ENCODE data around the gene LDLRAD4.
A peak's percentile ranks its signal among the peaks of the same experiment; 100 is the strongest.

The LDLRAD4 gene

GRCh38 chr18:13543811-13544732, 325.5 kb downstream of the LDLRAD4 start:
- Mint-ChIP-seq H3K36me3 (no peaks in the 10 kb centered on the region), H3K9me3 (no peaks in the 10 kb centered on the region), H3K4me1 (peaks cover 27% of the 10 kb centered on the region), H3K27ac (no peak overlapping the region), H3K4me3 (no peak overlapping the region)
- ATAC-seq, result no peak
- DNase-seq (ENCODE audit: low spot score in 2 of 2), result no peak

- Mint-ChIP-seq H3K4me1 (peaks cover 28% of the 10 kb centered on the region), H3K27ac (no peak overlapping the region), H3K4me3 (no peak overlapping the region), H3K36me3 (no peaks in the 10 kb centered on the region), H3K9me3 (no peaks in the 10 kb centered on the region)
- no peak for ATAC-seq
- no peak for DNase-seq (ENCODE audit: low spot score in 2 of 2)
Measured at GRCh38 chr18:13544953-13545352, 326.4 kb downstream of the LDLRAD4 start.

- no peaks in the 10 kb centered on the region for H3K36me3 Mint-ChIP-seq
- ATAC-seq, result no peak
- no peak for DNase-seq (ENCODE audit: low spot score in 2 of 2)
- peaks cover 22% of the 10 kb centered on the region for H3K4me1 Mint-ChIP-seq
- H3K4me3 Mint-ChIP-seq, result no peak overlapping the region
- no peaks in the 10 kb centered on the region for H3K9me3 Mint-ChIP-seq
- no peak overlapping the region for H3K27ac Mint-ChIP-seq
Measured at GRCh38 chr18:13545514-13545913, 327.0 kb downstream of the LDLRAD4 start.

- ATAC-seq, result no peak
- no peak overlapping the region for H3K4me3 Mint-ChIP-seq
Measured at GRCh38 chr18:13545955-13546354, 327.4 kb downstream of the LDLRAD4 start.

GRCh38 chr18:13546638-13547037, 328.1 kb downstream of the LDLRAD4 start:
- DNase-seq (ENCODE audit: low spot score in 2 of 2), result no peak
- no peak overlapping the region for H3K27ac Mint-ChIP-seq
- no peaks in the 10 kb centered on the region for H3K9me3 Mint-ChIP-seq
- no peaks in the 10 kb centered on the region for H3K36me3 Mint-ChIP-seq
- peaks cover 24% of the 10 kb centered on the region for H3K4me1 Mint-ChIP-seq
- no peak for ATAC-seq
- no peak overlapping the region for H3K4me3 Mint-ChIP-seq

More at GRCh38 chr18:13545955-13546354, 327.4 kb downstream of the LDLRAD4 start:
- Mint-ChIP-seq H3K36me3 (no peaks in the 10 kb centered on the region), H3K4me1 (peaks cover 18% of the 10 kb centered on the region), H3K9me3 (no peaks in the 10 kb centered on the region), H3K27ac (no peak overlapping the region)
- DNase-seq (ENCODE audit: low spot score in 2 of 2), result no peak

- Mint-ChIP-seq H3K9me3 (no peaks in the 10 kb centered on the region), H3K4me1 (peaks cover 24% of the 10 kb centered on the region), H3K4me3 (no peak overlapping the region), H3K36me3 (no peaks in the 10 kb centered on the region), H3K27ac (no peak overlapping the region)
- no peak for ATAC-seq
- DNase-seq (ENCODE audit: low spot score in 2 of 2), result no peak
Measured at GRCh38 chr18:13547347-13547746, 328.8 kb downstream of the LDLRAD4 start.

- Mint-ChIP-seq H3K9me3 (no peaks in the 10 kb centered on the region), H3K27ac (no peak overlapping the region), H3K4me1 (peaks cover 24% of the 10 kb centered on the region), H3K4me3 (no peak overlapping the region), H3K36me3 (no peaks in the 10 kb centered on the region)
- DNase-seq (ENCODE audit: low spot score in 2 of 2) (no peak), ATAC-seq (peak; percentile 43)
Measured at GRCh38 chr18:13548106-13548819, 329.7 kb downstream of the LDLRAD4 start.

- Mint-ChIP-seq H3K4me1 (peaks cover 24% of the 10 kb centered on the region), H3K36me3 (no peaks in the 10 kb centered on the region), H3K27ac (no peak overlapping the region), H3K4me3 (no peak overlapping the region), H3K9me3 (no peaks in the 10 kb centered on the region)
- DNase-seq (ENCODE audit: low spot score in 2 of 2) (no peak), ATAC-seq (no peak)
Measured at GRCh38 chr18:13548966-13549879, 330.7 kb downstream of the LDLRAD4 start.

GRCh38 chr18:13549880-13550232, 331.3 kb downstream of the LDLRAD4 start:
- no peak for DNase-seq (ENCODE audit: low spot score in 2 of 2)
- no peak overlapping the region for H3K4me3 Mint-ChIP-seq
- peaks cover 24% of the 10 kb centered on the region for H3K4me1 Mint-ChIP-seq
- H3K9me3 Mint-ChIP-seq, result no peaks in the 10 kb centered on the region
- ATAC-seq, result no peak
- no peaks in the 10 kb centered on the region for H3K36me3 Mint-ChIP-seq
- no peak overlapping the region for H3K27ac Mint-ChIP-seq

- H3K36me3 Mint-ChIP-seq, result no peaks in the 10 kb centered on the region
- H3K4me3 Mint-ChIP-seq, result no peak overlapping the region
- no peak for DNase-seq (ENCODE audit: low spot score in 2 of 2)
- H3K9me3 Mint-ChIP-seq, result no peaks in the 10 kb centered on the region
- ATAC-seq, result no peak
- H3K4me1 Mint-ChIP-seq, result peaks cover 23% of the 10 kb centered on the region
- peak overlapping the region; percentile 20 for H3K27ac Mint-ChIP-seq
Measured at GRCh38 chr18:13550418-13551304, 332.1 kb downstream of the LDLRAD4 start.

GRCh38 chr18:13551305-13551603, 332.7 kb downstream of the LDLRAD4 start:
- Mint-ChIP-seq H3K9me3 (no peaks in the 10 kb centered on the region), H3K27ac (peak overlapping the region; percentile 20), H3K4me3 (no peak overlapping the region), H3K36me3 (no peaks in the 10 kb centered on the region), H3K4me1 (peaks cover 18% of the 10 kb centered on the region)
- DNase-seq (ENCODE audit: low spot score in 2 of 2) (no peak), ATAC-seq (no peak)

GRCh38 chr18:13551841-13552733, 333.5 kb downstream of the LDLRAD4 start:
- no peak for ATAC-seq
- H3K4me1 Mint-ChIP-seq, result peaks cover 18% of the 10 kb centered on the region
- H3K4me3 Mint-ChIP-seq, result no peak overlapping the region
- no peaks in the 10 kb centered on the region for H3K36me3 Mint-ChIP-seq
- DNase-seq (ENCODE audit: low spot score in 2 of 2), result no peak
- no peak overlapping the region for H3K27ac Mint-ChIP-seq
- H3K9me3 Mint-ChIP-seq, result no peaks in the 10 kb centered on the region

GRCh38 chr18:13553449-13553848, 334.9 kb downstream of the LDLRAD4 start:
- Mint-ChIP-seq H3K27ac (no peak overlapping the region), H3K9me3 (no peaks in the 10 kb centered on the region), H3K4me3 (no peak overlapping the region), H3K36me3 (no peaks in the 10 kb centered on the region), H3K4me1 (peaks cover 17% of the 10 kb centered on the region)
- ATAC-seq (no peak), DNase-seq (ENCODE audit: low spot score in 2 of 2) (no peak)

- Mint-ChIP-seq H3K4me3 (no peak overlapping the region), H3K27ac (no peak overlapping the region), H3K9me3 (no peaks in the 10 kb centered on the region), H3K36me3 (no peaks in the 10 kb centered on the region), H3K4me1 (peaks cover 13% of the 10 kb centered on the region)
- DNase-seq (ENCODE audit: low spot score in 2 of 2), result no peak
- ATAC-seq, result peak; percentile 60
Measured at GRCh38 chr18:13555192-13555591, 336.6 kb downstream of the LDLRAD4 start.
